AG09319 (cell line): Measurements from ENCODE around the gene KRTAP5-8.
"Not testable (repeated sequence)": the region's sequence is repeated elsewhere in the genome, so short reads cannot be mapped to it uniquely, and the experiment has no call there.

Experiments used
- DNase-seq: peaks from one replicate; pipeline ENCODE4 v3.0.0-alpha.2; 2010; ENCODE audit warnings: low read depth; ENCODE audit errors: extremely low read depth
- CTCF ChIP-seq: IDR thresholded peaks from 2 replicates; pipeline ENCODE4 v1.5.1; 2011; ENCODE audit warnings: low read depth, mild to moderate bottlenecking, inconsistent platforms, low read length, moderate library complexity

Gene KRTAP5-8

GRCh38 chr11:71537977-71538665, at the start of gene KRTAP5-8:
Gene KRTAP5-8, plus strand, starts transcription at chr11:71538025. Its CDS starts 31 bp downstream, at chr11:71538056.
- not testable (repeated sequence) for DNase-seq

- no peak for TF ChIP-seq CTCF
- DNase-seq, result no peak
These were observed 49.0 kb upstream of the KRTAP5-8 start for GRCh38 chr11:71488681-71489270.

GRCh38 chr11:71489311-71490043, 48.3 kb upstream of the KRTAP5-8 start:
- TF ChIP-seq CTCF, result no peak
- no peak for DNase-seq

GRCh38 chr11:71490044-71490730, 47.6 kb upstream of the KRTAP5-8 start:
- TF ChIP-seq CTCF, result no peak

GRCh38 chr11:71490731-71491390, 47.0 kb upstream of the KRTAP5-8 start:
- TF ChIP-seq CTCF, result no peak
- DNase-seq, result no peak

More at GRCh38 chr11:71490044-71490730, 47.6 kb upstream of the KRTAP5-8 start:
- no peak for DNase-seq

GRCh38 chr11:71491531-71491930, 46.3 kb upstream of the KRTAP5-8 start:
- no peak for TF ChIP-seq CTCF
- DNase-seq, result no peak

GRCh38 chr11:71491940-71492339, 45.9 kb upstream of the KRTAP5-8 start:
- DNase-seq, result no peak

More at GRCh38 chr11:71491940-71492339, 45.9 kb upstream of the KRTAP5-8 start:
- no peak for TF ChIP-seq CTCF
